Naive B cell (primary cell): Measurements from ENCODE around the gene DARS2. TPM values are rescaled to one million over a fixed set of nuclear protein-coding genes. Genes with fewer than 3 reads are reported as not detected.
"Not testable (repeated sequence)": the region's sequence is repeated elsewhere in the genome, so short reads cannot be mapped to it uniquely, and the experiment has no call there.

Experiments used
- ATAC-seq, 2 donors: fragments of 150-1000 bp; cut with Tn5 transposase; 2 replicates each; pipeline ENCODE4 v1.10.0; 2021; ENCODE audit warnings: low read depth in 2 of 2, mild to moderate bottlenecking in 2 of 2, moderate library complexity in 2 of 2
- DNase-seq: peaks from one replicate; pipeline ENCODE4 v3.0.0; 2022
- H3K27ac Mint-ChIP-seq, 6 donors: one replicate each; pipeline ENCODE4 v1.8.0; 2020 to 2022; ENCODE audit warnings: mild to moderate bottlenecking in 6 of 6, mixed read lengths in 6 of 6, moderate library complexity in 5 of 6, inconsistent platforms in 2 of 6
- H3K27me3 Mint-ChIP-seq, 3 donors: one replicate each; pipeline ENCODE4 v1.8.0; 2021 to 2022; ENCODE audit warnings: mixed read lengths in 3 of 3, mild to moderate bottlenecking in 1 of 3
- H3K36me3 Mint-ChIP-seq, 2 donors: one replicate each; pipeline ENCODE4 v1.8.0; 2020 to 2022; ENCODE audit warnings: mixed read lengths in 2 of 2, inconsistent platforms in 1 of 2, mild to moderate bottlenecking in 1 of 2
- H3K4me1 Mint-ChIP-seq, 3 donors: one replicate each; pipeline ENCODE4 v1.8.0; 2020 to 2022; ENCODE audit warnings: mixed read lengths in 3 of 3, inconsistent platforms in 1 of 3, mild to moderate bottlenecking in 1 of 3, moderate library complexity in 1 of 3
- H3K4me3 Mint-ChIP-seq, 8 donors: one replicate each; pipeline ENCODE4 v1.8.0; 2020 to 2022; ENCODE audit warnings: mild to moderate bottlenecking in 8 of 8, mixed read lengths in 8 of 8, moderate library complexity in 8 of 8, inconsistent platforms in 2 of 8
- H3K9me3 Mint-ChIP-seq, 7 donors: one replicate each; pipeline ENCODE4 v1.8.0; 2020 to 2022; ENCODE audit warnings: mixed read lengths in 7 of 7, mild to moderate bottlenecking in 5 of 7, inconsistent platforms in 2 of 7, moderate library complexity in 1 of 7
- polyA plus RNA-seq, 6 donors: library from polyadenylated mRNA; unstranded; fragments of 300-500 nt; fragmentation: Illumina TruSeq; gene quantifications; one replicate each; pipeline ENCODE4 v1.2.3, GENCODE V29; 2021; ENCODE audit warnings: low read depth in 6 of 6

Gene DARS2
- polyA plus RNA-seq = 10 to 100 TPM in 2 of 6 donors, 1 to 10 TPM in 4; 5.8 to 13.8 (median 8.5) TPM

GRCh38 chr1:173824315-173825081 is at the start of gene DARS2, which contains the start of gene CENPL:
Gene DARS2 (plus strand): TSS chr1:173824673. CDS start chr1:173825230, 557 bp downstream.
Gene CENPL (minus strand): TSS chr1:173824883. CDS start chr1:173811299, 13,584 bp downstream.
- Mint-ChIP-seq H3K27me3 (no peaks in the 10 kb centered on the region), H3K4me1 (peaks cover 28 to 41% (median 40%) of the 10 kb centered on the region in 3 donors), H3K4me3 (peak within 1 kb of the TSS; percentile 92 to 99 (median 97)), H3K9me3 (no peaks in the 10 kb centered on the region), H3K27ac (peak within 1 kb of the TSS; percentile 86 to 97 (median 96)), H3K36me3 (peaks cover 0 to 8% of the 10 kb centered on the region in 2 donors)
- ATAC-seq (peak; percentile 85 to 87), DNase-seq (peak; percentile 89)

- no peak for DNase-seq
- Mint-ChIP-seq H3K27ac (peak overlapping the region in 3 of 6 donors; percentile 1 to 33 (median 7)), H3K36me3 (peaks cover 21 to 30% of the 10 kb centered on the region in 2 donors), H3K27me3 (no peaks in the 10 kb centered on the region), H3K4me3 (no peak overlapping the region), H3K4me1 (no peaks in the 10 kb centered on the region), H3K9me3 (no peaks in the 10 kb centered on the region)
- no peak for ATAC-seq
Measured at GRCh38 chr1:173775578-173776226, 48.8 kb upstream of the DARS2 start.

GRCh38 chr1:173779936-173780335 is 44.5 kb upstream of the DARS2 start:
- Mint-ChIP-seq H3K27ac (peak overlapping the region in 1 of 6 donors; percentile 24), H3K9me3 (no peaks in the 10 kb centered on the region), H3K36me3 (peaks cover 21 to 29% of the 10 kb centered on the region in 2 donors), H3K27me3 (no peaks in the 10 kb centered on the region), H3K4me3 (no peak overlapping the region), H3K4me1 (no peaks in the 10 kb centered on the region)
- ATAC-seq (no peak), DNase-seq (no peak)

GRCh38 chr1:173784997-173785396 is 39.5 kb upstream of the DARS2 start:
- no peaks in the 10 kb centered on the region for H3K27me3 Mint-ChIP-seq
- no peak for ATAC-seq
- peak overlapping the region in 3 of 6 donors; percentile 34 to 75 (median 49) for H3K27ac Mint-ChIP-seq
- no peak overlapping the region for H3K4me3 Mint-ChIP-seq
- H3K9me3 Mint-ChIP-seq = no peaks in the 10 kb centered on the region
- H3K36me3 Mint-ChIP-seq = peaks cover 0 to 8% of the 10 kb centered on the region in 2 donors
- no peak for DNase-seq
- H3K4me1 Mint-ChIP-seq = no peaks in the 10 kb centered on the region

GRCh38 chr1:173789841-173790240 is 34.6 kb upstream of the DARS2 start:
- Mint-ChIP-seq H3K36me3 (peaks cover 0 to 5% of the 10 kb centered on the region in 2 donors), H3K4me3 (no peak overlapping the region), H3K4me1 (no peaks in the 10 kb centered on the region), H3K27me3 (no peaks in the 10 kb centered on the region), H3K27ac (no peak overlapping the region), H3K9me3 (no peaks in the 10 kb centered on the region)
- no peak for ATAC-seq
- DNase-seq = no peak

- no peak overlapping the region for H3K4me3 Mint-ChIP-seq
- peak overlapping the region in 1 of 6 donors; percentile 36 for H3K27ac Mint-ChIP-seq
- H3K36me3 Mint-ChIP-seq = peaks cover 0 to 8% of the 10 kb centered on the region in 2 donors
- H3K4me1 Mint-ChIP-seq = no peaks in the 10 kb centered on the region
- DNase-seq = no peak
- no peak for ATAC-seq
- H3K27me3 Mint-ChIP-seq = no peaks in the 10 kb centered on the region
- H3K9me3 Mint-ChIP-seq = peaks cover 0 to 4% (median 0%) of the 10 kb centered on the region in 7 donors
Measured at GRCh38 chr1:173798078-173798477, 26.4 kb upstream of the DARS2 start.

GRCh38 chr1:173799995-173800394 is 24.5 kb upstream of the DARS2 start:
- DNase-seq, H3K27me3 Mint-ChIP-seq, H3K9me3 Mint-ChIP-seq, H3K4me3 Mint-ChIP-seq, H3K36me3 Mint-ChIP-seq, H3K4me1 Mint-ChIP-seq, H3K27ac Mint-ChIP-seq, ATAC-seq: not testable (repeated sequence)

GRCh38 chr1:173802961-173803360 is 21.5 kb upstream of the DARS2 start:
- DNase-seq (no peak), ATAC-seq (no peak)
- no peaks in the 10 kb centered on the region for H3K9me3 Mint-ChIP-seq
- no peak overlapping the region for H3K27ac Mint-ChIP-seq
- H3K4me3 Mint-ChIP-seq = no peak overlapping the region
- H3K4me1 Mint-ChIP-seq = no peaks in the 10 kb centered on the region
- peaks cover 6 to 15% of the 10 kb centered on the region in 2 donors for H3K36me3 Mint-ChIP-seq
- no peaks in the 10 kb centered on the region for H3K27me3 Mint-ChIP-seq

- Mint-ChIP-seq H3K27ac (peak overlapping the region in 1 of 6 donors; percentile 70), H3K36me3 (peaks cover 10 to 15% of the 10 kb centered on the region in 2 donors), H3K4me1 (peaks cover 19 to 39% (median 38%) of the 10 kb centered on the region in 3 donors)
- not testable (repeated sequence) for H3K9me3 Mint-ChIP-seq, ATAC-seq, H3K27me3 Mint-ChIP-seq, DNase-seq, H3K4me3 Mint-ChIP-seq
Measured at GRCh38 chr1:173813654-173814053, 10.8 kb upstream of the DARS2 start.

GRCh38 chr1:173818459-173818858 is 6.0 kb upstream of the DARS2 start:
- Mint-ChIP-seq H3K9me3 (no peaks in the 10 kb centered on the region), H3K27ac (no peak overlapping the region), H3K27me3 (no peaks in the 10 kb centered on the region), H3K4me3 (peak overlapping the region in 1 of 8 donors; percentile 47), H3K4me1 (peaks cover 30 to 50% (median 48%) of the 10 kb centered on the region in 3 donors), H3K36me3 (peaks cover 0 to 8% of the 10 kb centered on the region in 2 donors)
- ATAC-seq = no peak
- no peak for DNase-seq

- no peaks in the 10 kb centered on the region for H3K27me3 Mint-ChIP-seq
- H3K27ac Mint-ChIP-seq = peak overlapping the region in 2 of 6 donors; percentile 44 to 68
- H3K9me3 Mint-ChIP-seq = no peaks in the 10 kb centered on the region
- DNase-seq = no peak
- H3K4me1 Mint-ChIP-seq = peaks cover 28 to 43% (median 40%) of the 10 kb centered on the region in 3 donors
- H3K4me3 Mint-ChIP-seq = peak overlapping the region in 2 of 8 donors; percentile 59
- ATAC-seq = no peak
- H3K36me3 Mint-ChIP-seq = peaks cover 0 to 8% of the 10 kb centered on the region in 2 donors
Measured at GRCh38 chr1:173821680-173822079, 2.8 kb upstream of the DARS2 start.

GRCh38 chr1:173823781-173824314 is 625 bp upstream of the DARS2 start:
- peak overlapping the region; percentile 92 to 99 (median 97) for H3K4me3 Mint-ChIP-seq
- peak overlapping the region; percentile 86 to 97 (median 96) for H3K27ac Mint-ChIP-seq
- ATAC-seq (peak in 1 of 2 donors; percentile 6), DNase-seq (no peak)
- no peaks in the 10 kb centered on the region for H3K9me3 Mint-ChIP-seq
- H3K36me3 Mint-ChIP-seq = peaks cover 0 to 5% of the 10 kb centered on the region in 2 donors
- H3K27me3 Mint-ChIP-seq = no peaks in the 10 kb centered on the region
- peaks cover 28 to 40% (median 37%) of the 10 kb centered on the region in 3 donors for H3K4me1 Mint-ChIP-seq

- H3K9me3 Mint-ChIP-seq = no peaks in the 10 kb centered on the region
- H3K4me1 Mint-ChIP-seq = peaks cover 20 to 30% (median 28%) of the 10 kb centered on the region in 3 donors
- H3K27me3 Mint-ChIP-seq = no peaks in the 10 kb centered on the region
- peak overlapping the region in 1 of 8 donors; percentile 42 for H3K4me3 Mint-ChIP-seq
- no peak for DNase-seq
- peak overlapping the region in 1 of 6 donors; percentile 80 for H3K27ac Mint-ChIP-seq
- no peak for ATAC-seq
- peaks cover 0 to 8% of the 10 kb centered on the region in 2 donors for H3K36me3 Mint-ChIP-seq
Measured at GRCh38 chr1:173827611-173828010, 3.1 kb downstream of the DARS2 start.
